Measurements from ENCODE around the gene DCPS.
"Not testable (repeated sequence)": the region's sequence is repeated elsewhere in the genome, so short reads cannot be mapped to it uniquely, and the experiment has no call there.

The DCPS gene

GRCh38 chr11:126385991-126386728 lies 82.3 kb downstream of the DCPS start:
- no peak for DNase-seq

DNA sequence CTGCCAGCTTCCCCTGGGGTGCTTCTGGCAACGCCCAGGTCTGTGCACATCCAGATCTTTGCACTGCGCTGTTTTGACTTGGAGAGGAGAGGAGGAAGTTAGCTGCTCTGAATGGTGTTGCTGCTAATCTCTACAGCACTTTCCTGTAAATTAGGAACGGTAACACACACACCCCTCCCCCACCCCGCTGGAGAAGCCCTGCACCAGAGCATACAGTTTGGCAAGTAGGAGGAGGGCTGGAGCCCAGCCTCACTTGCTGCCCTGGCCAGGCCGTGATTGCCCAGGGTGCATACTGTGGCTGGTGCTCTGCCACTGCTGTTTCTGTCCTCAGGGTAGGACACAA lies 82.8 kb downstream of the DCPS start:
- not testable (repeated sequence) for DNase-seq

DNA sequence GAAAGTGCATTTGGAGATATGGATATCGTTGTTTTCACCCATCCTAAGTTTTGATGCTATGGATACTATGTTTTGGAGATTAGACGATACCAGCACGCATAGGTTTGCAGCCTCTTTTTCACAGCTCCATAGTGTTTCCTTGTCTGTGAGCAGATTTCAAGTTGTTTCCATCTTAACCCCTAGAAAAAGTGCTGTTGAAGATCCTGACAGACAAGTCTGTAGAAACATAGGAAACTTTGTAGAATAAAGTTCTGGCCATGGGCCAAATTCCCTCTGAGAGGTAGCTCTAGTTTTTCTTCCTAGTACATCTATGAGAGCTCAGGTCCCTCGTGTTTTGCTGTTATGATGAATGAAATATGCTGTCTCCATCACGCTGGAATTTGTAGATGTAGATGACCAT lies 84.0 kb downstream of the DCPS start:
- no peak for DNase-seq

- DNase-seq: no peak
Measured at GRCh38 chr11:126390272-126390867, 86.5 kb downstream of the DCPS start.

DNA sequence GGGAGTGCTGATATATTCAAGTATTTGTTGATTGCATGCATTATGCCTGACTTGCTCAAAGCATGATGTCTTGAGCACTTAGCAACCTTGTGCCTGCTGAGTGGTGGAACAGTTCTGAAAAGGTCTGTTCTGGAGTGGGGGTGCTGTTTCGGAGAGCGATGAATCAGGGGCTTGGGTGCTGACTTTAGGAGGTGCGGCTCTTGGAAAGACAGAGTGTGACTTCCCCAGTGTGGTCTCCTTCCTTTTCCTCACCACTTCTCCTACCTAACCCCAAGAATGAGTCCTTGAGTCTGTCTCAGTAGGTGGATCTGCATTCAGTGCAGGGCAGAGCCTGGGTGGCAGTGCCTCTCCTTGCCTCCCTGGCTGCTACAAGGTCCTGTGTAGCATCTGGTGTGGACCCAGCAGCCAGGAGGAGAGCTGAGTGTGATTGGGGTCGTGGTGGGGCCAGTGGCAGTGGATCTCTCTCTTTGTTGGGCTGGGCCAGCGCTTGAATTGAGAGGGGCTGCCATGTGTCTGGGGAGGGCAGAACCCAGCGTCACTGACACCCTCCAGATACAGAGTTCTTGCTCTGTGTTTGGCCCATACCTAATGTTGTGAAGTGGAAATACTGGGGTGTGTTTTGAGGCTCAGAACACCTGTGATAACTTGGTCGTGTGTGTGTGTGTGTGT lies 87.6 kb downstream of the DCPS start:
- DNase-seq: no peak

GRCh38 chr11:126391970-126392632 lies 88.2 kb downstream of the DCPS start:
- DNase-seq: no peak

DNA sequence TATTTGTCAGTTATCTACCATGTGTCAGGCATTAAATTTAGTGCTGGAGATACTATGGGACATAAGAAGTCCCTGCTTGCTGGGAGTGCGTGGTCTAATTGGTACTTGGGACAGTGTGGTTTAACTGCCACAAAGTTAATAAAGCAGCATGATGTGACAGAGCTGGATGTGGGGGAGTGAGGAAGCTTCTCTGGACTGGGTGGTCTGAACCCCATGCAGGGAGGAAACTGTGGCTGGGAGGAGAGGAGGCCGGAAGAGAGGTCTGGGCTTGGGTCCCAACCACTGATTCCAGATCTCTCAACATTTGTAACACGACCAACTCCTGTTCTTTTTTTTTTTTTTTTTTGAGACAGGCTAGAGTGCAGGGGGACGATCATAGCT lies 88.8 kb downstream of the DCPS start:
- DNase-seq: no peak

- no peak for DNase-seq
Measured at GRCh38 chr11:126393143-126393542, 89.3 kb downstream of the DCPS start.

DNA sequence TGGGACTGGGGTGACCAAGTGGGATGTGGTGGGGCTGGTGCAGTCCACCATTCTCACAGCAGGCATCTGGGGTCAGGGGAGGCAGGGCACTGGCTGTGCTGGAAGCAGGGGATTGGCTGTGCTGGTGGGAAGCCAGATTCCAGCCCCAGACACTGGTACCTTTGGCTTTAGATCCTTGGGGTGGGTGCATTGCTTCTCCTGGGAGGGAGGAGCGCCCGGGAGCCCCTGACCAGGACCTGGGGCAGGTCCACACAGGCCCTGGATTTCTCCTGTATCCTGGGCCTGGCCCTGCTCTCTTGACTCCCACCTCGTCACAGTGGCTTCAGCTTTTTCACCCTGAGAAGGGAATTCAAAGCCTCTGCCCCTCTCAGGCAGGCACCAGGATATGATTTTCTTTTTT lies 90.2 kb downstream of the DCPS start:
- no peak for DNase-seq

DNA sequence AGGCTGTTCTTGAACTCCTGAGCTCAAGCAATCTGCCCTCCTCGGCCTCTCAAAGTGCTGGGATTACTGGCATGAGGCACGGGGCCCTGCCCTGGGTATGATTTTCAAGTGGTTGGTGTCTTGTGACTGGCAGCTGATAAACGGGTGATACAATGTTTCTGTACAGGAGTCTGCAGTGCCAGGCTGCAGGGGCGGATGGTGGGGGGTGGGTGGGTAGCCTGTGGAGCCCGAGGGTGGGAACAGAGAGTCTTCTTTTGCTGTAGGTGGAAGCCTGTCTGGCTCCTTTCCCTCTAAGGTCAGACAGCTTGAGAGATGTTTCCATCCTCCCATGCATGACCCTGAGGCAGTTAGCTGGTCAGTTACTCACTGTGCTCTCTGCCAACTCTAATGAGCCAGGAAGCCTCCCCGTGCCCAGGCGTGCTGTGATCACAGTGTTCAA lies 90.8 kb downstream of the DCPS start:
- DNase-seq: not testable (repeated sequence)

All from NCI-H2227 treated with DMSO at 0.1 percent for 48 hours (cell line).